HG02981 (cell line): ENCODE measurements around the gene POU3F1.

ENCODE experiments used
- ATAC-seq: cut with Tn5 transposase; IDR thresholded peaks from one replicate; pipeline ENCODE4 v1.9.1; 2021; ENCODE audit warnings: mild to moderate bottlenecking, moderate library complexity; ENCODE audit not compliant: unreplicated experiment

The POU3F1 gene

DNA sequence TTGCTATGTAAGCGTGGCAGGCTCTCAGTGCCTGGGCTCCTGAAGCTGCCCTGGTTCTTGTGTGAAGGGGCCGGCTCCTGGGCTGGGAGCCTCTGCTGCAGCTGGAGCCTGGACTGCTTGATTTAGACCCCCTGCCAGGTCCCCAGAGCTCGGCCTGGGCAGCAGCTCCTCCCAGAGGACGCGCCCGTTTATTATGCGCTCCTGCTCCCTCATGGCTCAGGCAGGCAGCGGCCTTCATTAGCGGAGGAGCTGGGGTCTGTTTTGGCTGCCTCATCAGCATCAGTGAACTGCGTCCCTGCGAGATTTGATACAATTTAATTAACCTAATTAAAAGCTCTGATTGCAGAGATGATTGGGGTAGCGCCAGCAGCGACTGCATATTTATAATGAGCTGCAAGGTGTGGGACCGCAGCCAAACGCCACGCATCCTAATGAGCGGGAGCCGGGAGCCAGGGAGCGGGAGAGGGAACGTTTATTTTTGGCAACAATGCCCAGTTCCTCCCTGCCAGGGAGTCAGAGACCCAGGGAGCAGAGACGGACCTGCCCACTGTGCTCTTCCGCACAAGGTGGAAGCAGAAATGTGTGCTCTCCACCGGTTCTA is 17.4 kb downstream of the POU3F1 start:
- no peak for ATAC-seq

DNA sequence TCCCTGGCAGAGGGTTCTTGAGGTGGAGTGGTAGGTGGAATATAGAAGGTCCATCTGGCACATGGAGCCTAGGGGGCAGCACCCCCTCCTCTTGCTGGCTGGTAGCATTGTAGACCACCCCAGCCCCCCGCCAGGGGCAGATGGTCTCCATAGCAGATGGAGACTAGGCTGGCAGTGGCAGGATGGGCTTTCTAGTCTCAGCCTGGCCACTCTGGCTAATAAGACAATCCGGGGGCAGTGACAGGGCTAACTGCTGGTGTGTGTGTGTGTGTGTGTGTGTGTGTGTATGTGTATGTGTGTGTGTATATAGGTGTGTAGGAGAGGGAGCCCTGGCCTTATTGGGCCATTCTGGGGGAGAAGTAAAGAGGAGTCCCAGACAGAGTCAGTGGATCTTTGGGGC is 17.9 kb downstream of the POU3F1 start:
- ATAC-seq: no peak

DNA sequence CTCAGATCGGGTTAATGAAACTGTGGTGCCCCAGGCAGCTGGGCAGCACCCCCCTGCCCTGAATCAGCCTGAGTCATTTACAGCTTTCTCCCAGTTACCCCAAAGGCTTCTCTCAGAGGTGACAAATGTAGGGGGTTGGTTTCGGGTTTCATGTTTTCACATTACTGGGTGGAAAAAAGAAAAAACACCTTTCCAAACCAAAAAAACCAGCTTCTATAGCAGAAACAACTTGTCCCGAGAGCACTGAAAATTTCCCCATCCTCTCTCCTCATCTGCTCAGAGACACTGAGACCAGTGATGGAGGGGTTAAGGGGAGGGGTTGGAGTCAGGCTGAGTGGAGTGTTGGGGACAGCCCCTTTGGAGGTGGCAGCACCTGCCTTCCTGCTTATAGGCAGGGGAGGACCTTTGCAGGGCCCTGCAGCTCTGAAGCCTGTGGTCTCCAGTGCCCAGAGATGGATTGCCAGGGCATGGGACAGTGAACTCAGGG is 18.4 kb downstream of the POU3F1 start:
- ATAC-seq: peak; percentile 70

DNA sequence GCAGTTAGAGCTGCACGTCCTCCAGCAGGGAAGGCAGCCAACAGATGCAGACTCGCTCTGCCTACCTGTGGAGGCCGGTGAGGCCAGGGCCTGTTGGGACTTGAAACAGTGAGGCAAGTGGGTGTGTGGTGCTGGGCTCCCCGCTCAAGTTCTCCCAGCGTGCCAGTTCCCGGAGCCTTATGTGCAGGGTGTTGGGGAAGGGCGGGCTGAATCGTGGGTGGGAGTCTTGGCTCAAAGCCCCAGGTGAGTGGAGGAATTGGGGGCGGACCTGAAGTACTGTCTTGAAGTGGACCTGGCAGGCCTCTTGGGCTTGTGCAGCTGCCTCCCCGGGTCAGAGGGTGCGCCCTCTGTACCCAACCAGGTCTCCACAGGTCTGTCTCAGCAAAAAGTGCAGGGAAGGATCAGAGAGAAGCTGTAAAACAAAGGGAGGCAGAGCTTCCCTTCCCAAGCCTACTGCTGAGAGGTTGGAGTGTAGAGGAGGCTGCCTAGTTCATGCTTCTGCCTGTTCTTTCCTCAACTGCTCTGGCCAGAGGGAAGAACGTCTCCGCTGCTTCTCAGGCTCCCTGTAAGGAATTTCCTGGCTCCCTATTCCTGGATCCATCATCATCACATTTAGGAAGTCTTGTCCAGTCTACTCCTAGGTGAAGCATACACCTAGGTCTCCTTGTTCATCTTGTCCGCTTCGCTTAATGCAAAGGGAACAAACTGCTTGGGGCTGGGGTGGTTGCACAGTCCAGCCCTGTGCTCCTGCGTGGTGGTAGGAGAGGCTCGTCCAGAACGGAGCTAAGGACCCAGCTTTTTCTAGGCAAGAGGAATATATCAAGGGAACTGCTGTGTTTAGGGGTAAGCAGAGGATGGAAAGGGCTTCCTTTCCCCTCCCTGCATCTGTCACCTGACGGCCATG is 19.1 kb downstream of the POU3F1 start:
- ATAC-seq: no peak

DNA sequence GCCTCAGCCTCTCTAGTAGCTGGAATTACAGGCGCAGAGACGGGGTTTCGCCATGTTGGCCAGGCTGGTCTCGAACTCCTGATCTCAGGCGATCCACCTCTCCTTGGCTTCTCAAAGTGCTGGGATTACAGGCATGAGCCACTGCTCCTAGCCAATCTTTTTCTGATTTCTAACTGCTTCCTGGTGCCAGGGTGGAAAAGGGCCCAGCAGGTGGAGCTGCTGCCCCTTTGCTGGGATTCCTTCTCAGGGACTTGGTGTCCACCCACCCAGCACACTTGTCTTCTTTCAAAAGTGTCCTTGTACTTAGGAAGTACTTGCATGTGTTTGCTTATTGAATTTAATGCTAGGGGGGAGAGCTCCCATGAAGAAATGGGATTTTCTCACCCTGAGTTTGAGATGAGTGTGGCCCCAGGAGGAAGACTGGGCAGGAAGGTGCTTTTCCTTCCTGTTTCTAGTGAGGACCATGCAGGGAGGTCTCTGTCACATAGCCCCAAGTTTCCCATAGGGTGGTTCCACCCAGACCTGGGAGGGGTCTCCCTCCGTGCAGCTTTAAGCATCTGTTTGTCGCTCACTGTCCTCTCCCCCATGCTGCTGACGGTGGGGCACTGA is 19.9 kb downstream of the POU3F1 start:
- ATAC-seq: no peak

DNA sequence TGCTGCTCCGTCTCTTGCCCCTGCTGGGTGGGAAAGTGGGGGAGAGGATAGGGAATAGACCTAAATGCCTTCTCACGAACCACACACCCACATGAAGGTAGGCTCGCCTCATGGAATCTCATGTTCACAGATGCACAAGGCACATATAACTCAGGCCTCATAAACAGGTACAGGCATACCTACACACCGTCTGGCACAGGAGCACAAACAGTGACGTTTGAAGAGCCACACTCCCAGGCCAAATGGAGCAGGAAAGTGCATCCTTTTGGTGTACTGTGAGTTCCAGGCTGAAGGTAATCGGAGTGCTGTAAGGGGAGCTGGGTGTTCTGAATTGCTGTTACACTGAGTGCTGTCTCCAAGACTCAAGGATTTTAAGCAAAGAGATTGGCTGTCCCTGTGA is 20.9 kb downstream of the POU3F1 start:
- ATAC-seq: no peak

DNA sequence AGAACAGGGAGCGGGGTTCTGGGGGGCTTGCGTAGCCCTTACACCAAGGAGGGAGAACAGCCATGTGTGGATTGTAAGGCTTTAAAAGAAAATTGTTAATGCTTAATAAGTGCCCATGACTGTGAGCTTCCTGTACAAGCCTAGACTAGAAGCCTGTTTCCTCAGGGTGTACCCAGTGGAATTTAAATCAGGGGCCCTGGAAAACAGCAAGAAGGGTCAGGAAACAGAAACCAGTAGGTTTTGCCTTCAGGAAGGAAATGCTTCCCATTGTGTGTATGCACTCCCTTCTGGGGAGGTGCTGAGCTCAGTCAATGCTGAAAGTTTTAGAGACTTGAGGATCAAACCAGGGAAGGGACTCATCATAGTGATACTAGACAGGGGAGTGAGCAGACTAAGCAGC is 21.4 kb downstream of the POU3F1 start:
- no peak for ATAC-seq

DNA sequence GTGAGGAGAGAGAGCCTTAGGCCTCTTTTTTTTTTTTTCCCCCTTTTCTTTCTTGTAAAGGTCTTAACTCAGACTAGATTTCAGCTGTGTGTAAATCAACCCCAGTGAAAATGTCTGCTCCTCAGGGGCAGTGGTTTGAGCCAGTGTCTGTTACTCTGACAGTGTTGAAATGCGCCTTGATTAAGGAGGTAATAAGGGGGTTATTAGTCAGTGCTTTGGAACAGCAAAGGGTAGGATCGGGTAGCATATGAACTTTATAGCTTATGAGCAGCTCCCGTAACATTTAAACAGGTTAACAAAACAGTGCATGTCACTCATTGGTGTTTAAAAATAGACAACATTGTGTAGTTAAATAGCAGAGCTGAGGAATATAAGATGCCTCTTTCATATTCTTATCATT is 23.8 kb downstream of the POU3F1 start:
- ATAC-seq: no peak

DNA sequence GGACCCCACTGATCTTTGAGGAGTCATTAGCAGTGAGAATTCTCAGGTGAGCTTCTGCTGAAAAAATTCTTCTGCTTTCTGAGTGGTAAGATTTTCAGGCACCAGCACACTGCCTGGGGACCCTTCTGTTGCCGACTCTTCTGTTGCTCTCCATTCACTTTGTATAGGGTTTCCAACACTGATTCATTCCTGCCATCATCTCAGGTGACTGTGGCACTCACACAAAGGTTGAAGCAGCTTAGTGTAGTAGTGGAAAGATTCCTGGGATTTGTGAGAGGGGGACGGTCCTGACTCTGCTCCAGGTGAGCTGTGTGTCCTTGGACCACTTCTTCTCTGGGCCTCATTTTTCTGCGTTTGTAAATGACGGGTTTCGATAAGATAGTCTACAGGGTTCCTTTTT is 24.6 kb downstream of the POU3F1 start:
- no peak for ATAC-seq

DNA sequence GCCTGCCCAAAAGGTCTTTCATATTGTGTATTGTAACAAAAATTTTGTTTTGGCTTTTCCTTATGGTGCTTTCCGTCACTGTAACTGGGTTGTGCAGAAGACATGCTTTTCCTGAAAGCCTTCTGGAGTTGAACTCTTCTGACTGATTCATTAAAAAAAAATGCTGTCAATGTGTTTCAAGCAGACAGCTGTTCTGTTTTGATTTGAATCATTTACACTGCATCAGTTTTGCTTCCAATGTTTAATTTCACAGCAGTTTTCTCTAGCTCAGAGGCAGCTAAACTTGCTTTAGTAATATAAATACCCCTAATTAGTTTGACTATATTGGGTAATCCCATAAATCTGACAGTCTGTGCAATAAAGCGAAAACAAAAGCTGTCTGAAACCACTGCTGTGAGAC is 26.2 kb downstream of the POU3F1 start:
- no peak for ATAC-seq

DNA sequence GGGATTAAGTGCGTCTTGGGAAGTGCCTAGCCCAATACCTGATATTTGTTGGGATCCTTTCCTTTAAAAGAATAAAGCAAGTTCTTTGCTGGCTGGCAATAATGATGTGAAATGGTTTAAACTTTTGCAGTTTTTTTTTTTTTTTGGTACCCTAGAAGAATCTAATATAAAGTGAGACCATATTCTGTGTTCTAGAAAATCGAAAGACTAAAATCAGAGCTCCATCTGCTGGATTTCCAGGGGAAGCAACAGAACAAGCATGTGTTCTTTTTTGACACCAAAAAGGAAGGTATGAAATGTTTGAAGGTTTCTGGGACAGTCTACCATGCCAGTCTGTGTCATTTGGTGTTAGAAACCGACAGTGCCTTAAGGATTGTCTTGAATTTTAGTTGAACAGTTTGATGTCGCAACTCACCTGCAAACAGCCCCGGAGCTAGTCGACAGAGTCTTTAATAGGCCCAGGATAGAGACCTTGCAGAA is 27.7 kb downstream of the POU3F1 start:
- ATAC-seq: no peak

DNA sequence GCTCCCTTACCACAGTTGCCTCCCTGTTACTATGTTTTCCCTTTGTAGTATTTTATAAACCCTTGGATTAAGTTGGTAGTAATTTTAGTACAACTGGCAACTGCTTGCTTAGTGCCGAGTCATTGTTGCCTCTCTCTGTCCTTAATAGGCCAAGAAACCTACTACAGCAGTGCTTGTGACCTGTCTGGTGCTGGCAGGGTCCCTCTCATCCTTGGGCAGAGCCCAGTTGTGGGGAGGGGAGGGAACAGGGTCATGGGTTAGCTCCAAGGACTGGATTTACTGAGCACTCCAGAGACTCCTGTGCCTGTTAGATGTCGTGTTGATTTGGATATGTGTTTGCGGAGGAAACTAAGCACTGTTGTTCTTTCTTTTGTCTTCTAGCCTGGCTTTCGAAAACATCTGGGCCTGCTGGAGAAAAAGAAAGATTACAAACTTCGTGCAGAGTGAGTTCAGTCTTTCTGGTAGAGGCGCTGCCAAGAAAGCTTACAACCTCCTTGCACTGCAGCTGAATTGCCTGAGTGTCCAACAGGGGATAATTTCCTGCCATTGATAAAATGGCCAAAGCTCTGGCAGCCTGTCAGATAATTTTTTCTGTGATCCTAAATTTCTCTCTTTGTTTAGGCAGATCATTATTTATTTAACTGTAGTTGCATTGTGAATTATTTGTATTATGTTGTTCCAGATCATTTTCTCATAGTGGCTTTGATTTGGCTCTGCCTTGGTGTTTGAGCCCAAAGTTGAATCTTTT is 30.4 kb downstream of the POU3F1 start:
- no peak for ATAC-seq

DNA sequence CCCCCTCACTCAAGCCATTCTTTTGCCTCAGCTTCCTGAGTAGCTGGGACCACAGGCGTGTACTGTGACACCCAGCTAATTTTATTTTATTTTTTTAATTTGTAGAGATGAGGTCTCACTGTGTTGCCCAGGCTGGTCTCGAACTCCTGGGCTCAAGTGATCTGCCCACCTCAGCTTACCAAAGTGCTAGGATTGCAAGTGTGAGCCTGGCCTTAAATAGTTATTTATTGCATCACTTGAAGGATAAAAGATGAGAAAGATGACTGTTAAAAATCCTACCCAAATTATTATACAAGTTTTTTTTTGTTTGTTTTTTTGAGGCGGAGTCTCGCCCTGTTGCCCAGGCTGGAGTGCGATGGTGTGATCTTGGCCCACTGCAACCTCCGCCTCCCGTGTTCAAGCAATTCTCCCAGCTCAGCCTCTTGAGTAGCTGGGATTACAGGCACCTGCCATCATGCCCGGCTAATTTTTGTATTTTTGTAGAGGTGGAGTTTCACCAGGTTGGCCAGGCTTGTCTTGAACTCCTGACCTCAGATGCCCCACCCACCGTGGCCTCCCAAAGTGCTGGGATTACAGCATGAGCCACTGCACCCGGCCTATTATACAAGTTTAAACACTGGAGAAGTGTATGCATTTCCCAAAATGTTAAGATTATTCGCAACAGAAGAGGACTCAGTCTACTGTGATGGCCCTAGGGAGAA is 31.7 kb downstream of the POU3F1 start:
- no peak for ATAC-seq

DNA sequence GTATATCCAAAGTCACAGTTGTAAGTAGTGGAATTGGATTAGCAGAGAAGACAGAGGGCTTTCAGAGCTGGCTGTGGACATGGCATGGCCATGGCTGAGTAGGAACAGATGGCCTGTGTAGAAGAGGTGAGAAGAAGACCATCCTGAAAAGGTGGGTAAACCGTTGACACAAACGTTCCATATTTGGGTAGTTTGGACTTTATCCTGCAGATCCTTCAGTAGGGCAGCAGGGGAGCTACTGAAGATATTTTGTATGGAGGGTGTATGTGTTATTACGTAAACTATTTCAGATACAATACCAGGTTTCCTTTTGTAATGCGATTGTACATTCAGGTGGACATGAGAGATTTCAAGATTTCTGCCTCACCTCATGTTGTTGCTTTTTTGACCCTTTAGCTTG is 32.4 kb downstream of the POU3F1 start:
- no peak for ATAC-seq

DNA sequence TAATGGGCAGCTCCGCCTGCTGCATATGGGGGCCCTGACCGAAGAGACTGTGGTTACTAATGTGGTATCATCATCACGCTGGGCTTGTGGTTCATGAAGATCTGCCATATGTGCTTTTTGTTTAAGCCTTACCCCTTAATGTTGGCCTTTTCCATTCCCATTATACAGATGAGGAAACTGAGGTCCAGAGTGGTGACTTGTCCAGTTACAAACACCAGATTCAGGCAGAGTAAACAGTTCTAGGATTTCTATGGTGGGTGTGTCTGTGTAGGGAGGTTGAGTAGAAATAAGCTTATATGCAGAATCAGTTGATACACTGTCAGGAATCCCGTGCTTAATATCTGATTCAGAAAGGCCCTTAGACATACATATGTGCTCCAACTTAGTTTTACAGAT is 33.4 kb downstream of the POU3F1 start:
- ATAC-seq: no peak

DNA sequence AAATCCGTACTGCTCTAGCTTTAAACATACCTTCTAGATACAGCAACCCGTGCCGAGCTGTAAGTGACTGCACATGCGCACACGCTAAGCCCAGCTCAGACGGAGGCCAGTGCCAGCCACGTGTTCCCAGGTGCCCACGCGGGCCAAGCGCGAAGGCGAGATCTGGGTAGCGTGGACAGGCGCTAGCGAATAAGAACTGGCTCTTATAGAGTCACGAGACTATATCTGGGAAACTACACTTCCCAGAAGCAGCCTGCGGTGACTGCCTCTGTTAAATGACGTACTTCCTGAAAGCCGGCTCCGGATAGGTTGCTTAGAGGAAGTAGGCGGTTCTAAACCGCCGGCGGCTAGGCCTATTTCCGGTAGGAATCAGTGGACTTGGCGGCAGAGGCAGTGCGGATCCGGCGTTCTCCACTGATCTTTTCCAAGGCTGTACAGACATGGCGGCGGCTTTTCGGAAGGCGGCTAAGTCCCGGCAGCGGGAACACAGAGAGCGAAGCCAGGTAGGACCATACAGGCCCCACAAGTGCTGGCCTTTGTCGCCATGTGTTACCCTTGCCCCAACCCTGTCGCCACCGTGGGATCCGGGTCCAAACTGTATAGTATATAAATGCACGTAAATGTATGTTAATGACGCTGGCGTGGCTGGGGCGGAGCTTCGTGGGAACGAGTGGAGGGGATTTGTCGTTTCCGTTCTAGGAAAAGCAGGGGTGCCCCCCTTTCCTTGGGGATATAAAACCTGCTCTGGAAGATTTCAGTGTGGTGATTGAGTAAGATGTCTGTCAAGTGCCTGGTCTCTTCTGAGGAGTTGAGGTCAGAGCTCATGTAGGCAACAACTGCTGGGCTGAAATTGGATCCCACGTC is 34.0 kb downstream of the POU3F1 start, which contains the start of gene UTP11:
Gene UTP11 (plus strand): TSS at position 372 of the 864 bp plus-strand sequence. CDS start 69 bp downstream, at position 441.
- ATAC-seq: peak; percentile 94

DNA sequence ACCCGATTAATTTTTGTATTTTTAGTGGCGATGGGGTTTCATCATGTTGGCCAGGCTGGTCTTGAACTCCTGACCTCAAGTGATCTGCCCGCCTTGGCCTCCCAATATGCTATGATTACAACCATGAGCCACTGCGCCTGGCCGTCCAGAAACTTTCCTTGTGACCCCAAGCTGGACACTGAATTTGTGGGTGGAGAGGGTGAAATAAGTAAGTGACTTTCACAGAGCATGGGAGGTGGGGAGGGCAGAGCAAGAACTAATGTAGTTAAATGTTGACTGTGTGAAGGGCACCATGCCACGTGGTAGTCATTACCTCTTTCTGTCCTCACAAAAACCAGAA is 36.8 kb downstream of the POU3F1 start:
- no peak for ATAC-seq

DNA sequence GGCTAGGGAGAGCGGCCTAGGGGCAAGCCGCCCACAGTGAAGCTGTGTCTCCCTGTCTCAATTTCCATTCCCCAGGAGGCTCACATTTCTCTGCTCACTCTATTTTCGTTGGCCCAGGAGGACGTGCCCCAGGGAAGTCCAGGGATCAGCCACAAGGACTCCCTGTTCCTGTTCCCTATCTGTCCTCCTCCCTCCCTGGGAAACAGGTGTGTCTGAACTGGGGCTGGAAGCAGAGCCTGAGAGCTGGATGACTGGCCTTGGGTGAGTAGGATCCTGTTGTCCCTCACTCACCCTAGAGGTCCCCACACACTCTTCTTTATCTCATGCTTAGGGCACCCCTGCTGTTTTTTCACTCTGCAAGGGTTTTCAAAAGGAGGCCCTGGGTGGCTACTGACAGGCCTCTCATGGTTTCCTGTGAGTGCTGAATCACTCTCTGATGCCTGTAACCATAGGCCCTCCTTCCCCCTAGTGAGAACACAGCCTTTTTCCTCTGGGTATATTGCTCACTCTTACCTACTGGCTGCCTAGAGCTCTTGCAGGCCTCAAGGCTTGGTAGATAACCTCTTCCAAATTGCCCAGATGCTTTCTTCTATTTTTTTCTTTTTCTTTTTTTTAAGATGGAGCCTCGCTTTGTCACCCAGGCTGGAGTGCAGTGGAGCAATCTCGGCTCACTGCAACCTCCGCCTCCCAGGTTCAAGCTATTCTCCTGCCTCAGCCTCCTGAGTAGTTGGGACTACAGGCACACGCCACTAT is 37.3 kb downstream of the POU3F1 start:
- ATAC-seq: no peak
